GM23248 (cell line): ENCODE results near the gene NIP7. TPM values are rescaled to one million over a fixed set of nuclear protein-coding genes. Genes with fewer than 3 reads are reported as not detected.

ENCODE experiments used
- DNase-seq: peaks from one replicate; pipeline ENCODE4 v3.0.0-alpha.2; 2015
- H2AFZ ChIP-seq: fragments of 200-600 bp; sonication (generic); 2 replicates; pipeline ENCODE4 v1.6.1; 2016; ENCODE audit warnings: antibody characterized with exemption
- H3F3A ChIP-seq: fragments of 200-600 bp; sonication (generic); 2 replicates; pipeline ENCODE4 v1.6.1; 2016; ENCODE audit warnings: mild to moderate bottlenecking, antibody characterized with exemption, mixed run types; ENCODE audit not compliant: insufficient read depth
- H3K27ac ChIP-seq: fragments of 200-600 bp; sonication (generic); 2 replicates; pipeline ENCODE4 v1.5.1; 2016; ENCODE audit warnings: mild to moderate bottlenecking
- H3K27me3 ChIP-seq: fragments of 200-600 bp; sonication (generic); replicated peaks from 2 replicates; pipeline ENCODE4 v1.6.1; 2016; ENCODE audit warnings: mild to moderate bottlenecking; ENCODE audit not compliant: insufficient read depth
- H3K36me3 ChIP-seq: fragments of 200-600 bp; sonication (generic); 2 replicates; pipeline ENCODE4 v1.6.1; 2016; ENCODE audit warnings: low read depth, mild to moderate bottlenecking
- H3K4me1 ChIP-seq: fragments of 200-600 bp; sonication (generic); 2 replicates; pipeline ENCODE4 v1.6.1; 2016; ENCODE audit warnings: mild to moderate bottlenecking; ENCODE audit not compliant: insufficient read depth
- H3K4me2 ChIP-seq: fragments of 200-600 bp; sonication (generic); one replicate; pipeline ENCODE4 v1.6.1; 2016; ENCODE audit warnings: mild to moderate bottlenecking; ENCODE audit not compliant: unreplicated experiment
- H3K4me3 ChIP-seq: fragments of 200-600 bp; sonication (generic); 2 replicates; pipeline ENCODE4 v1.5.1; 2016; ENCODE audit warnings: mild to moderate bottlenecking
- H3K79me2 ChIP-seq: fragments of 200-600 bp; sonication (generic); 2 replicates; pipeline ENCODE4 v1.6.1; 2016; ENCODE audit warnings: mild to moderate bottlenecking; ENCODE audit not compliant: insufficient read depth
- H3K9ac ChIP-seq: fragments of 200-600 bp; sonication (generic); 2 replicates; pipeline ENCODE4 v1.6.1; 2016; ENCODE audit warnings: mild to moderate bottlenecking
- H3K9me2 ChIP-seq: fragments of 200-600 bp; sonication (generic); 2 replicates; pipeline ENCODE4 v1.6.1; 2016; ENCODE audit warnings: mixed run types, mild to moderate bottlenecking, moderate library complexity; ENCODE audit not compliant: insufficient read depth
- H3K9me3 ChIP-seq: fragments of 200-600 bp; sonication (generic); one replicate; pipeline ENCODE4 v1.6.1; 2017; ENCODE audit warnings: low read depth
- H4K20me1 ChIP-seq: fragments of 200-600 bp; sonication (generic); 2 replicates; pipeline ENCODE4 v1.6.0; 2016; ENCODE audit not compliant: insufficient read depth
- EZH2 ChIP-seq: fragments of 200-600 bp; sonication (generic); IDR thresholded peaks from 2 replicates; pipeline ENCODE4 v1.6.1; 2018; ENCODE audit warnings: antibody characterized with exemption, mild to moderate bottlenecking; ENCODE audit not compliant: insufficient read depth, poor library complexity, severe bottlenecking
- EZH2phosphoT487 ChIP-seq: fragments of 200-600 bp; sonication (generic); IDR thresholded peaks from 2 replicates; pipeline ENCODE4 v1.6.1; 2018; ENCODE audit warnings: antibody characterized with exemption, moderate library complexity, mild to moderate bottlenecking, low read depth; ENCODE audit not compliant: insufficient read depth
- WGBS, 2 experiments: methylation state at CpG; one replicate each; pipeline ENCODE4 v1.1.6; 2015 to 2017; ENCODE audit warnings: low lambda C conversion rate in 2 of 2, low coverage in 1 of 2; ENCODE audit errors: missing lambda C conversion rate in 2 of 2; 5-methylcytosine and 5-hydroxymethylcytosine counted together
- in situ Hi-C: fragments of 300-500 bp; cut with MboI; formaldehyde crosslinking; loops from 2 replicates; pipeline ENCODE4 v1.15.0; 2020
- polyA plus RNA-seq: library from polyadenylated mRNA; unstranded; fragments of >200 nt; fragmentation: Nextera tagmentation; extraction: Ambion mirVana; gene quantifications from 2 replicates; pipeline ENCODE4 v1.2.1, GENCODE V29; 2016
- total RNA-seq: library from RNA; depleted of rRNA; stranded (reverse); fragments of >200 nt; shearing (Covaris generic); gene quantifications from 2 replicates; pipeline ENCODE4 v1.2.3, GENCODE V29; 2014

Gene NIP7
- total and polyA plus RNA-seq, 2 experiments from 2014 or later: 24.2 to 35.6 TPM

DNA sequence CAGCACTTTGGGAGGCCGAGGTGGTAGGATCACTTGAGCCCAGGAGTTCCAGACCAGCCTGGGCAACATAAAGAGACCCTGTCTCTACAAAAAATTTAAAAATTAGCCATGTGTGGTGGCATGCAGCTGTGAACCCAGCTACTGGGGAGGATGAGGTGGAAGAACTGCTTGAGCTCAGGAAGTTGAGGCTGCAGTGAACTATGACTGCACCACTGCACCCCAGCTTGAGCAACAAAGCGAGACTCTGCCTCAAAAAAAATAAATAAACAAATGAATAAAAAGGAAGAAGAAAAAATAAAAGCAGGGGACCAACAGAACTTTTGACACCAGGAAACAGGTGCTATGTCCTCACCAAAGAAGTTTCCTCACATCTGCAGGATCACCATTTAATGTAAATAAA lies 32.0 kb downstream of the NIP7 start:
- in situ Hi-C loops: no loop called here

DNA sequence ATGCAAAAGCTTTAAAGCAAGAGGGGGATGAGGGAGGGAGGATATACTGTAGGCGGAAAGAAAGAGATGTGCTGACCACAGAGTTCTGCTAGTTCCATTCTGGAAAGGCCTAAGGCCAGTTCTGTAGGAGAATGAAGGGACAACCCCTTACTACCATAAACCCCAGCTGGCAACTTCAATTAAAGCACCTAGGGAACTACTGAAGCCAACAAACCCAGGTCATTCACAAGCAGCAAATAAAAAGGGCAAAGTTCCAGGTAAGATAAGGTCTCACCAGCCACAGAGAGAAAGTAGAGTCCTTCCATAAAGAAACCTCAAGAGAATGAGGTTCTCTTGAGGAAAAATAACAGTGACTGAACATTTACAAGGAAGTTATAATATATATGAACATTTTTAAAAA lies 33.4 kb downstream of the NIP7 start:
- WGBS, 2 experiments: 93 to 95% methylated on average over 1 of the region's 1 CpG
- in situ Hi-C loops: no loop called here
- Histone ChIP-seq H3K4me1 (no peaks in the 10 kb centered on the region), H3F3A (0 out of 2 replicates have a peak, but pooled peaks cover 14% of the 10 kb centered on the region), H3K4me3 (no peak overlapping the region), H3K4me2 (no peak overlapping the region), H3K9me2 (no peaks in the 10 kb centered on the region), H3K27me3 (no peaks in the 10 kb centered on the region), H3K9ac (no peak overlapping the region), H3K9me3 (no peaks in the 10 kb centered on the region), H4K20me1 (no peaks in the 10 kb centered on the region), H3K36me3 (peaks cover 48% of the 10 kb centered on the region), H3K79me2 (peaks cover 59% of the 10 kb centered on the region), H3K27ac (no peak overlapping the region), H2AFZ (no peak overlapping the region)
- no peak for TF ChIP-seq EZH2
- TF ChIP-seq EZH2phosphoT487: no peak
- no peak for DNase-seq

More for the DNA sequence above, 32.0 kb downstream of the NIP7 start:
- Histone ChIP-seq H3K4me3 (no peak overlapping the region), H3K27me3 (no peaks in the 10 kb centered on the region), H3K4me1 (no peaks in the 10 kb centered on the region), H3K27ac (no peak overlapping the region), H3K9ac (no peak overlapping the region), H3K9me3 (no peaks in the 10 kb centered on the region), H4K20me1 (no peaks in the 10 kb centered on the region), H3K9me2 (no peaks in the 10 kb centered on the region), H3F3A (0 out of 2 replicates have a peak, but pooled peaks cover 13% of the 10 kb centered on the region), H3K4me2 (no peak overlapping the region), H2AFZ (no peak overlapping the region), H3K36me3 (peaks cover 51% of the 10 kb centered on the region), H3K79me2 (peaks cover 50% of the 10 kb centered on the region)
- WGBS, 2 experiments: 92 to 100% methylated on average over 2 of the region's 2 CpGs
- no peak for DNase-seq
- no peak for TF ChIP-seq EZH2phosphoT487
- no peak for TF ChIP-seq EZH2

GRCh38 chr16:69376393-69377059 lies 37.0 kb downstream of the NIP7 start:
- H3K9me3 ChIP-seq: no peaks in the 10 kb centered on the region
- H3K27me3 ChIP-seq: no peaks in the 10 kb centered on the region
- no peak overlapping the region for H2AFZ ChIP-seq
- no peak overlapping the region for H3K27ac ChIP-seq
- peaks cover 21% of the 10 kb centered on the region; the same call in 1 of the 2 replicates for H3F3A ChIP-seq
- in situ Hi-C loops: no loop called here
- H3K9me2 ChIP-seq: no peaks in the 10 kb centered on the region
- 97 to 98% methylated on average over 9 to 10 of the region's 10 CpGs for WGBS, 2 experiments
- TF ChIP-seq EZH2 (no peak), EZH2phosphoT487 (no peak)
- DNase-seq: no peak
- no peak overlapping the region for H3K9ac ChIP-seq
- H3K4me1 ChIP-seq: peaks cover 12% of the 10 kb centered on the region
- no peaks in the 10 kb centered on the region for H4K20me1 ChIP-seq
- H3K4me3 ChIP-seq: no peak overlapping the region
- H3K4me2 ChIP-seq: no peak overlapping the region
- H3K79me2 ChIP-seq: peaks cover 90% of the 10 kb centered on the region
- peaks cover 22% of the 10 kb centered on the region for H3K36me3 ChIP-seq

GRCh38 chr16:69378036-69378435 lies 38.5 kb downstream of the NIP7 start:
- TF ChIP-seq EZH2: no peak
- no peak for TF ChIP-seq EZH2phosphoT487
- 40 to 69% methylated on average over 1 of the region's 1 CpG for WGBS, 2 experiments
- Histone ChIP-seq H3K9me3 (no peaks in the 10 kb centered on the region), H3K4me2 (no peak overlapping the region), H3K27ac (no peak overlapping the region), H4K20me1 (no peaks in the 10 kb centered on the region), H3K9ac (no peak overlapping the region), H3K9me2 (no peaks in the 10 kb centered on the region), H3F3A (peaks cover 21% of the 10 kb centered on the region; the same call in 1 of the 2 replicates), H3K27me3 (no peaks in the 10 kb centered on the region), H3K79me2 (peaks cover 90% of the 10 kb centered on the region), H2AFZ (no peak overlapping the region), H3K4me3 (no peak overlapping the region), H3K4me1 (peaks cover 12% of the 10 kb centered on the region), H3K36me3 (peaks cover 31% of the 10 kb centered on the region)
- in situ Hi-C loops: no loop called here
- no peak for DNase-seq
